Stimulated activated CD8-positive, alpha-beta memory T cell treated with anti-CD3 and anti-CD28 coated beads, Interleukin-12 subunit alpha, Interleukin-12 subunit beta, amount 100 ng/mL, for 24 hours (primary cell): Measurements from ENCODE around the gene SLC16A11.
"Not testable (repeated sequence)": the region's sequence is repeated elsewhere in the genome, so short reads cannot be mapped to it uniquely, and the experiment has no call there.

Experiments
- DNase-seq: peaks from one replicate; pipeline ENCODE4 v3.0.0-alpha.2; 2020; ENCODE audit errors: extremely low read depth

SLC16A11 gene

GRCh38 chr17:7005716-7006115 lies 38.2 kb downstream of the SLC16A11 start:
- no peak for DNase-seq

GRCh38 chr17:7004398-7005253 lies 39.3 kb downstream of the SLC16A11 start:
- no peak for DNase-seq

- DNase-seq, result no peak
These were observed 40.1 kb downstream of the SLC16A11 start for GRCh38 chr17:7003745-7004144.

GRCh38 chr17:7002288-7003047 lies 41.4 kb downstream of the SLC16A11 start:
- no peak for DNase-seq

GRCh38 chr17:7001318-7001961 lies 42.5 kb downstream of the SLC16A11 start:
- no peak for DNase-seq

- no peak for DNase-seq
These were observed 44.9 kb downstream of the SLC16A11 start for GRCh38 chr17:6998855-6999508.

GRCh38 chr17:6997171-6997570 lies 46.7 kb downstream of the SLC16A11 start:
- no peak for DNase-seq

GRCh38 chr17:6996256-6997011 lies 47.5 kb downstream of the SLC16A11 start:
- DNase-seq, result no peak

GRCh38 chr17:6995500-6996255 lies 48.2 kb downstream of the SLC16A11 start, which contains the start of gene ALOX12:
TSS of gene ALOX12 (plus strand) at chr17:6996049. CDS start at chr17:6996118, 69 bp downstream.
- DNase-seq, result no peak

GRCh38 chr17:6994666-6995256 lies 49.1 kb downstream of the SLC16A11 start:
- no peak for DNase-seq

- DNase-seq, result no peak
These were observed 49.7 kb downstream of the SLC16A11 start for GRCh38 chr17:6994118-6994598.

- DNase-seq, result not testable (repeated sequence)
These were observed 50.3 kb downstream of the SLC16A11 start for GRCh38 chr17:6993613-6994056.
